ENCODE data around the gene OR11H6.
"Not testable (repeated sequence)": the region's sequence is repeated elsewhere in the genome, so short reads cannot be mapped to it uniquely, and the experiment has no call there.

The OR11H6 gene

GRCh38 chr14:20223410-20223809, at the start of gene OR11H6:
Gene OR11H6 (plus strand): TSS chr14:20223710. CDS start chr14:20223710, 0 bp downstream.
- no peak for DNase-seq

- DNase-seq, result not testable (repeated sequence)
Observed at GRCh38 chr14:20174205-20174604, 49.3 kb upstream of the OR11H6 start.

- DNase-seq, result no peak
Observed at GRCh38 chr14:20176330-20176729, 47.2 kb upstream of the OR11H6 start.

GRCh38 chr14:20177433-20177974, 46.0 kb upstream of the OR11H6 start:
- no peak for DNase-seq

- no peak for DNase-seq
Observed at GRCh38 chr14:20179218-20179617, 44.3 kb upstream of the OR11H6 start.

GRCh38 chr14:20179880-20180279, 43.6 kb upstream of the OR11H6 start:
- no peak for DNase-seq

- no peak for DNase-seq
Observed at GRCh38 chr14:20180486-20180885, 43.0 kb upstream of the OR11H6 start.

- no peak for DNase-seq
Observed at GRCh38 chr14:20184181-20184580, 39.3 kb upstream of the OR11H6 start.

GRCh38 chr14:20190596-20190995, 32.9 kb upstream of the OR11H6 start, which contains the start of gene OR11G2:
Gene OR11G2 (plus strand): TSS chr14:20190896. CDS start chr14:20197438, 6,542 bp downstream.
- DNase-seq, result no peak

- DNase-seq, result no peak
Observed at GRCh38 chr14:20191396-20191795, 32.1 kb upstream of the OR11H6 start.

GRCh38 chr14:20194101-20194500, 29.4 kb upstream of the OR11H6 start:
- no peak for DNase-seq

GRCh38 chr14:20195170-20195569, 28.3 kb upstream of the OR11H6 start:
- not testable (repeated sequence) for DNase-seq

- DNase-seq, result no peak
Observed at GRCh38 chr14:20195911-20196310, 27.6 kb upstream of the OR11H6 start.

- no peak for DNase-seq
Observed at GRCh38 chr14:20197459-20197858, 26.1 kb upstream of the OR11H6 start.

GRCh38 chr14:20198991-20199390, 24.5 kb upstream of the OR11H6 start:
- DNase-seq, result no peak

GRCh38 chr14:20204721-20205120, 18.8 kb upstream of the OR11H6 start:
- no peak for DNase-seq

- no peak for DNase-seq
Observed at GRCh38 chr14:20209595-20209994, 13.9 kb upstream of the OR11H6 start.

GRCh38 chr14:20212406-20212805, 11.1 kb upstream of the OR11H6 start:
- not testable (repeated sequence) for DNase-seq

GRCh38 chr14:20215196-20215595, 8.3 kb upstream of the OR11H6 start:
- no peak for DNase-seq

- DNase-seq, result no peak
Observed at GRCh38 chr14:20219033-20219432, 4.5 kb upstream of the OR11H6 start.

- no peak for DNase-seq
Observed at GRCh38 chr14:20228681-20229080, 5.2 kb downstream of the OR11H6 start, which contains the start of gene OR11H7. Gene OR11H7 (plus strand): TSS chr14:20228981.

GRCh38 chr14:20235415-20235814, 11.9 kb downstream of the OR11H6 start:
- DNase-seq, result not testable (repeated sequence)

GRCh38 chr14:20247646-20248246, 24.2 kb downstream of the OR11H6 start:
- no peak for DNase-seq

- no peak for DNase-seq
Observed at GRCh38 chr14:20262642-20263128, 39.2 kb downstream of the OR11H6 start.

GRCh38 chr14:20264361-20264760, 40.9 kb downstream of the OR11H6 start:
- DNase-seq, result not testable (repeated sequence)

Measured in DMS79 (cell line).